Measurements from ENCODE around the gene MS4A2. TPM values are rescaled to one million over a fixed set of nuclear protein-coding genes. Genes with fewer than 3 reads are reported as not detected.
"Not testable (repeated sequence)": the region's sequence is repeated elsewhere in the genome, so short reads cannot be mapped to it uniquely, and the experiment has no call there.

Gene MS4A2
- total RNA-seq, 1 experiment from 2014 or later = not detected

GRCh38 chr11:60040109-60040508, 48.4 kb upstream of the MS4A2 start, which contains the start of gene OOSP2:
TSS of gene OOSP2 (plus strand) at chr11:60040409. CDS start at chr11:60040460, 51 bp downstream.
- H3K27me3 ChIP-seq (ENCODE audit: insufficient read depth, low read length) = no peaks in the 10 kb centered on the region
- H3K4me2 ChIP-seq (ENCODE audit: low read length) = no peak within 1 kb of the TSS
- no peaks in the 10 kb centered on the region for H4K20me1 ChIP-seq (ENCODE audit: insufficient read depth)
- no peak for ATAC-seq
- H3K9me2 ChIP-seq (ENCODE audit: insufficient read depth) = no peaks in the 10 kb centered on the region
- H3K4me3 ChIP-seq (replicated peaks in 1 of 2; ENCODE audit: low read depth in 1 of 2, low read length in 2 of 2) = no peak within 1 kb of the TSS
- POLR2A ChIA-PET = no interaction called here
- no peaks in the 10 kb centered on the region for H3K4me1 ChIP-seq (ENCODE audit: control insufficient read depth in 1 of 2, insufficient read depth in 2 of 2, low read length in 2 of 2)
- H3K9me3 ChIP-seq (ENCODE audit: control insufficient read depth in 1 of 2, insufficient read depth in 1 of 2, low read depth in 1 of 2, low read length in 2 of 2) = no peaks in the 10 kb centered on the region
- no peaks in the 10 kb centered on the region for H3K36me3 ChIP-seq (ENCODE audit: control insufficient read depth in 1 of 2, insufficient read depth in 2 of 2, low read length in 2 of 2)
- TF ChIP-seq ELF1 (IDR thresholded peaks at IDR 0.05; ENCODE audit: borderline replicate concordance, low read depth) = no peak
- no peak for TF ChIP-seq EZH2 (IDR thresholded peaks at IDR 0.05)
- no peak for TF ChIP-seq CEBPB (IDR thresholded peaks at IDR 0.05; ENCODE audit: low read depth)
- TF ChIP-seq ZBTB33 (IDR thresholded peaks at IDR 0.05; ENCODE audit: extremely low read depth, insufficient replicate concordance, low read length) = no peak
- no peak for TF ChIP-seq POLR2A (IDR thresholded peaks at IDR 0.05; ENCODE audit: borderline replicate concordance, extremely low read depth, insufficient read depth, insufficient read length)
- no peak for TF ChIP-seq ZNF274 (IDR thresholded peaks at IDR 0.05; ENCODE audit: low read depth, low read length)
- TF ChIP-seq POLR2AphosphoS5 (IDR thresholded peaks at IDR 0.05; ENCODE audit: low read depth, low read length) = no peak
- DNase-seq (ENCODE audit: low read depth, low spot score) = no peak
- RAD21 ChIA-PET (ENCODE audit: low non-redundant PET in 1 of 2, low total read pairs in 2 of 2, uncharacterized antibody in 2 of 2, unreplicated experiment in 2 of 2) = no interaction called here
- intact Hi-C loops (cut with micrococcal nuclease) = no loop called here
- CTCF ChIA-PET = no interaction called here
- H3K27ac ChIP-seq (ENCODE audit: low read depth, low read length) = no peak within 1 kb of the TSS
- H3K9ac ChIP-seq (ENCODE audit: low read length) = no peak within 1 kb of the TSS
- no peak within 1 kb of the TSS for H2AFZ ChIP-seq (ENCODE audit: low read depth, low read length, poor library complexity, severe bottlenecking)
- BruUV-seq (replicated peaks) = no TSS peak
- no peaks in the 10 kb centered on the region for H3K79me2 ChIP-seq (ENCODE audit: insufficient read depth, low read length)

- intact Hi-C loops (cut with micrococcal nuclease); H3K9me3 ChIP-seq (ENCODE audit: control insufficient read depth in 1 of 2, insufficient read depth in 1 of 2, low read depth in 1 of 2, low read length in 2 of 2); H3K27ac ChIP-seq (ENCODE audit: low read depth, low read length); H3K36me3 ChIP-seq (ENCODE audit: control insufficient read depth in 1 of 2, insufficient read depth in 2 of 2, low read length in 2 of 2); H4K20me1 ChIP-seq (ENCODE audit: insufficient read depth); H3K4me3 ChIP-seq (replicated peaks in 1 of 2; ENCODE audit: low read depth in 1 of 2, low read length in 2 of 2); RAD21 ChIA-PET (ENCODE audit: low non-redundant PET in 1 of 2, low total read pairs in 2 of 2, uncharacterized antibody in 2 of 2, unreplicated experiment in 2 of 2); H3K4me2 ChIP-seq (ENCODE audit: low read length); H3K9me2 ChIP-seq (ENCODE audit: insufficient read depth); H3K9ac ChIP-seq (ENCODE audit: low read length); CTCF ChIA-PET; H3K4me1 ChIP-seq (ENCODE audit: control insufficient read depth in 1 of 2, insufficient read depth in 2 of 2, low read length in 2 of 2); BruUV-seq (replicated peaks); H2AFZ ChIP-seq (ENCODE audit: low read depth, low read length, poor library complexity, severe bottlenecking); H3K27me3 ChIP-seq (ENCODE audit: insufficient read depth, low read length); DNase-seq (ENCODE audit: low read depth, low spot score); ATAC-seq; H3K79me2 ChIP-seq (ENCODE audit: insufficient read depth, low read length); POLR2A ChIA-PET: not testable (repeated sequence)
Observed at GRCh38 chr11:60050422-60050821, 38.0 kb upstream of the MS4A2 start.

GRCh38 chr11:60050839-60051238, 37.6 kb upstream of the MS4A2 start:
- H3K4me3 ChIP-seq (replicated peaks in 1 of 2; ENCODE audit: low read depth in 1 of 2, low read length in 2 of 2); H3K79me2 ChIP-seq (ENCODE audit: insufficient read depth, low read length); H3K27ac ChIP-seq (ENCODE audit: low read depth, low read length); DNase-seq (ENCODE audit: low read depth, low spot score); H3K27me3 ChIP-seq (ENCODE audit: insufficient read depth, low read length); H3K4me2 ChIP-seq (ENCODE audit: low read length); H4K20me1 ChIP-seq (ENCODE audit: insufficient read depth); intact Hi-C loops (cut with micrococcal nuclease); POLR2A ChIA-PET; H3K36me3 ChIP-seq (ENCODE audit: control insufficient read depth in 1 of 2, insufficient read depth in 2 of 2, low read length in 2 of 2); BruUV-seq (replicated peaks); H3K9ac ChIP-seq (ENCODE audit: low read length); ATAC-seq; H3K9me2 ChIP-seq (ENCODE audit: insufficient read depth); H2AFZ ChIP-seq (ENCODE audit: low read depth, low read length, poor library complexity, severe bottlenecking); CTCF ChIA-PET; RAD21 ChIA-PET (ENCODE audit: low non-redundant PET in 1 of 2, low total read pairs in 2 of 2, uncharacterized antibody in 2 of 2, unreplicated experiment in 2 of 2); H3K9me3 ChIP-seq (ENCODE audit: control insufficient read depth in 1 of 2, insufficient read depth in 1 of 2, low read depth in 1 of 2, low read length in 2 of 2); H3K4me1 ChIP-seq (ENCODE audit: control insufficient read depth in 1 of 2, insufficient read depth in 2 of 2, low read length in 2 of 2): not testable (repeated sequence)

Measured in HCT116 (cell line).